Skeletal muscle satellite cell (primary cell): ENCODE data around the gene OLFML2B.
"Not testable (repeated sequence)": the region's sequence is repeated elsewhere in the genome, so short reads cannot be mapped to it uniquely, and the experiment has no call there.

Experiments used
- H3K27me3 ChIP-seq: 2 replicates; pipeline ENCODE4 v1.7.0; 2013; ENCODE audit warnings: low read length; ENCODE audit not compliant: control insufficient read depth, insufficient read depth
- H3K36me3 ChIP-seq: 2 replicates; pipeline ENCODE4 v1.7.0; 2013; ENCODE audit warnings: mild to moderate bottlenecking, control low read depth, low read length; ENCODE audit not compliant: insufficient read depth
- H3K4me1 ChIP-seq: 2 replicates; pipeline ENCODE4 v1.7.0; 2013; ENCODE audit warnings: low read length; ENCODE audit not compliant: control insufficient read depth, insufficient read depth
- H3K4me2 ChIP-seq: 2 replicates; pipeline ENCODE4 v1.7.0; 2013; ENCODE audit warnings: mild to moderate bottlenecking, low read length
- H3K4me3 ChIP-seq: 2 replicates; pipeline ENCODE4 v1.7.0; 2013; ENCODE audit warnings: low read length
- H3K9ac ChIP-seq: 2 replicates; pipeline ENCODE4 v1.7.0; 2013; ENCODE audit warnings: mild to moderate bottlenecking, low read depth, low read length, moderate library complexity
- H3K9me3 ChIP-seq: replicated peaks from 2 replicates; pipeline ENCODE4 v1.7.0; 2013; ENCODE audit warnings: mild to moderate bottlenecking, control low read depth, low read length

The OLFML2B gene

GRCh38 chr1:162059721-162060120 is 36.1 kb upstream of the OLFML2B start:
- H3K4me3 ChIP-seq, result no peak overlapping the region
- H3K27me3 ChIP-seq, result peaks cover 23% of the 10 kb centered on the region
- no peak overlapping the region for H3K4me2 ChIP-seq
- peaks cover 8% of the 10 kb centered on the region for H3K4me1 ChIP-seq
- H3K9me3 ChIP-seq, result no peaks in the 10 kb centered on the region
- H3K9ac ChIP-seq, result no peak overlapping the region
- no peaks in the 10 kb centered on the region for H3K36me3 ChIP-seq

DNA sequence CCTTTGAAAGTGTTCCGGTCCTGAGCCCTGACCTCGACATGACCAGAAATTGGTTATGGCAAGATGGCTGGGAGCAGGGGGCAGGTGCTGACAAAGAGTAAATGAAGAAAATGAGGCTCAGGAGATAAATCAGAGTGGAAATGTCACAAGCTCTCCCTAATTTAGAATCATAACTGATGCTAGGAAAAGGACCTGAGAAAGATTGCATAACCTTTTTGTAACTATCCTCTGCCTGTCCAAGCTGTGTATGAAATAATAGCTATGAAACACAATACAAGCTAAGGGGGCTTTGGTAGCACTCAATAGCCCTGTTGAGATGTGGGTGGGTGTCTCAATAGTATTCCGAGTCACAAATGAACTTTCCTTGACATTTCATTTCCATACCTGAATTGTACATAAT is 32.9 kb upstream of the OLFML2B start:
- Histone ChIP-seq H3K9me3 (no peaks in the 10 kb centered on the region), H3K4me2 (no peak overlapping the region), H3K27me3 (peaks cover 11% of the 10 kb centered on the region)

GRCh38 chr1:162056043-162056442 is 32.4 kb upstream of the OLFML2B start:
- no peak overlapping the region for H3K4me3 ChIP-seq
- H3K27me3 ChIP-seq, result peaks cover 11% of the 10 kb centered on the region

More for the DNA sequence above, 32.9 kb upstream of the OLFML2B start:
- no peak overlapping the region for H3K4me3 ChIP-seq
- peaks cover 9% of the 10 kb centered on the region for H3K4me1 ChIP-seq
- H3K9ac ChIP-seq, result no peak overlapping the region
- H3K36me3 ChIP-seq, result no peaks in the 10 kb centered on the region

GRCh38 chr1:162055062-162055461 is 31.4 kb upstream of the OLFML2B start:
- Histone ChIP-seq H3K27me3 (peaks cover 4% of the 10 kb centered on the region), H3K4me3 (no peak overlapping the region), H3K9ac (no peak overlapping the region), H3K4me2 (no peak overlapping the region), H3K4me1 (peaks cover 9% of the 10 kb centered on the region), H3K36me3 (no peaks in the 10 kb centered on the region), H3K9me3 (no peaks in the 10 kb centered on the region)

More at GRCh38 chr1:162056043-162056442, 32.4 kb upstream of the OLFML2B start:
- H3K9ac ChIP-seq, result no peak overlapping the region
- H3K4me2 ChIP-seq, result no peak overlapping the region
- H3K9me3 ChIP-seq, result no peaks in the 10 kb centered on the region
- peaks cover 9% of the 10 kb centered on the region for H3K4me1 ChIP-seq
- no peaks in the 10 kb centered on the region for H3K36me3 ChIP-seq

DNA sequence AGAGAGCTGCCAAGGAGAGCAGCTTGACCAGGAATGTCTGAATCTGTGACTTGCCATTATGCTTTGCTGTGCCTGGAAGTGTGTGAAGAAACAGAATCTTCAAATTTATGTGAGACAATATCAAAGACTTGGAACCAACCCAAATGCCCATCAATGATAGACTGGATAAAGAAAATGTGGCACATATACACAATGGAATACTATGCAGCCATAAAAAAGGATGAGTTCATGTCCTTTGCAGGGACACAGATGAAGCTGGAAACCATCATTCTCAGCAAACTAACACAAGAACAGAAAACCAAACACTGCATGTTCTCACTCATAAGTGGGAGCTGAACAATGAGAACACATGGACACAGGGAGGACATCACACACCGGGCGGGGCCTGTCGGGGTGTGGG is 30.3 kb upstream of the OLFML2B start:
- not testable (repeated sequence) for H3K27me3 ChIP-seq, H3K9me3 ChIP-seq, H3K4me2 ChIP-seq, H3K9ac ChIP-seq, H3K4me3 ChIP-seq, H3K4me1 ChIP-seq, H3K36me3 ChIP-seq

DNA sequence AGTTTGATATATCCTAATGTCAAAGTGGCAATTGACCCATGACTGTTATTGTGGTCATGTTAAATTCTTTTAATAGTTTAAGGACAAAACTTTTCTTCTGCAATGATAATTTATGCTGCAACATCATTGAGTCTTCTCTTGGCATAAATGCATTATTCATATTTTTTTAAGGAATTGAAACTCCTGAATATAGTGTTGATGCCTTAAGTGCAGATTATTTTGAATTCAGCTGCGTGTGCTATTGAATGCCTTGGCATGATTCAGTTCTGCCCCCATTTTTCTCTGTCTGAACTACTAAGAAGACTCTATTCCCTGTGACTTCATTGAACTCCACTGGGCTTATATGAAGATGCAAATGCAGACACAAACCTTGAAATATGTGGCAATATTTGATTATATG is 23.3 kb upstream of the OLFML2B start:
- Histone ChIP-seq H3K4me3 (no peak overlapping the region), H3K4me1 (no peaks in the 10 kb centered on the region)

DNA sequence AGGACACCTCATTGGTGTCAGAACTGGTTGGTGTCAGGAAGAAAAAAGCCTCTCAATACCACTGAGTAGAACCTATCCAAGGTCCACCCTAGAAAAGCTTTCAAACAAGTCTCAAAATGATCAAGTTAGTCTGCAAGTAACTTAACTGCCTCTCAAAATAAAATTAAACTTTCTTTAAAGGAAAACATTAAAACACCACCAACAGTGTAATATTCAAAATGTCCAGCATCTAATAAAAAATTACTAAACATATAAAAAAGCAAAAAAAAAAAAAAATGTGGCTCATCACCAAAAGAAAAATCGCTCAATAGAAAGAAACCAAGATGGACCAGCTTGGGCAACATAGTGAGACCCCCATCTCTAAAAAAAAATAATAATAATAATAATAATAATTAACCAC is 18.7 kb upstream of the OLFML2B start:
- H3K4me3 ChIP-seq, result no peak overlapping the region
- H3K9me3 ChIP-seq, result no peaks in the 10 kb centered on the region
- H3K4me1 ChIP-seq, result no peaks in the 10 kb centered on the region
- no peaks in the 10 kb centered on the region for H3K36me3 ChIP-seq
- peaks cover 12% of the 10 kb centered on the region for H3K27me3 ChIP-seq
- no peak overlapping the region for H3K9ac ChIP-seq
- no peak overlapping the region for H3K4me2 ChIP-seq

More for the DNA sequence above, 23.3 kb upstream of the OLFML2B start:
- peaks cover 11% of the 10 kb centered on the region for H3K27me3 ChIP-seq
- H3K4me2 ChIP-seq, result no peak overlapping the region
- H3K9me3 ChIP-seq, result no peaks in the 10 kb centered on the region
- H3K9ac ChIP-seq, result no peak overlapping the region
- H3K36me3 ChIP-seq, result no peaks in the 10 kb centered on the region

DNA sequence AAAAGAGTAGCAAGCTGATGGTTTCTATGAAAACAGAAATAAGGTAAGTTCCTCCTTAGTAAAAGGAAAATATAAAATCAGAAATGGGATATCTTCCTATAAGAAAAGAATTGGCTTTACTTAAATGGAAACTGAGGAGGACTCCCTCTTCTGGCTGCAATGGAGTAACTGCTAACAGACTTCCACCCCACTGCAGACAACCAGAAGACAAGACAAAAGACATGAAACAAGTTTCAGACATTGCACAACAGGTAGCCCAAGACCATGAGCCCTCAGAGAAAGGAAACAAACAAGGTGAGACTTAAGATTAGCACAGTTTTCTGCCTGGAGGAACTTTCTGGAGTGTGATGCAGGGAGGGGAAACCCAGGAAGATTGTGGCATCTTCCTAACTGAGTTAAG is 17.0 kb upstream of the OLFML2B start:
- H3K36me3 ChIP-seq, result no peaks in the 10 kb centered on the region
- no peak overlapping the region for H3K4me3 ChIP-seq
- H3K27me3 ChIP-seq, result peaks cover 12% of the 10 kb centered on the region
- no peaks in the 10 kb centered on the region for H3K4me1 ChIP-seq
- no peaks in the 10 kb centered on the region for H3K9me3 ChIP-seq
- no peak overlapping the region for H3K9ac ChIP-seq
- no peak overlapping the region for H3K4me2 ChIP-seq

DNA sequence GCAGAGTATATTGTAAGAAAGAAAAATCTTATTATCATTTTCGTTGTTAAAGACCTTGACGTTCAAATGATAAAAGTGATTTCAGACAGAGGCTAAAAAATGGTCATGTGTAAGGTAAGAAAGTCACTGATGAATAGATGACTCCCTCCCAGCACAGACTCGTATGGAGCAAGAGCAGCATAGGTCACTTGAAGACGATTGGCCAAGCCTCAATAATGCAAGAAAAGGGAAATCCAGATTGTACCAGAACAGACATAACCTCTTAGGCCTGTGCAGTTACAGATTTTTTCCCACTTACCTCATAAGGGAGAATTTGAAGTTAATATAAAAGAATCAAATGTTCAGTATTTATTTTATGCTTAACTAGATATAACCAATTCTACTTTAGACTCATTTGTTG is 16.3 kb upstream of the OLFML2B start:
- Histone ChIP-seq H3K36me3 (no peaks in the 10 kb centered on the region), H3K9me3 (no peaks in the 10 kb centered on the region), H3K4me1 (peaks cover 4% of the 10 kb centered on the region), H3K9ac (no peak overlapping the region), H3K4me2 (no peak overlapping the region), H3K4me3 (no peak overlapping the region), H3K27me3 (peaks cover 12% of the 10 kb centered on the region)

- no peak overlapping the region for H3K4me3 ChIP-seq
- H3K4me1 ChIP-seq, result peaks cover 4% of the 10 kb centered on the region
- no peaks in the 10 kb centered on the region for H3K36me3 ChIP-seq
- no peak overlapping the region for H3K9ac ChIP-seq
- H3K9me3 ChIP-seq, result no peaks in the 10 kb centered on the region
- peaks cover 16% of the 10 kb centered on the region for H3K27me3 ChIP-seq
- H3K4me2 ChIP-seq, result no peak overlapping the region
Observed at GRCh38 chr1:162038624-162039023, 15.0 kb upstream of the OLFML2B start.

GRCh38 chr1:162036163-162036562 is 12.5 kb upstream of the OLFML2B start:
- Histone ChIP-seq H3K9me3 (no peaks in the 10 kb centered on the region), H3K4me1 (peaks cover 4% of the 10 kb centered on the region), H3K9ac (no peak overlapping the region)

DNA sequence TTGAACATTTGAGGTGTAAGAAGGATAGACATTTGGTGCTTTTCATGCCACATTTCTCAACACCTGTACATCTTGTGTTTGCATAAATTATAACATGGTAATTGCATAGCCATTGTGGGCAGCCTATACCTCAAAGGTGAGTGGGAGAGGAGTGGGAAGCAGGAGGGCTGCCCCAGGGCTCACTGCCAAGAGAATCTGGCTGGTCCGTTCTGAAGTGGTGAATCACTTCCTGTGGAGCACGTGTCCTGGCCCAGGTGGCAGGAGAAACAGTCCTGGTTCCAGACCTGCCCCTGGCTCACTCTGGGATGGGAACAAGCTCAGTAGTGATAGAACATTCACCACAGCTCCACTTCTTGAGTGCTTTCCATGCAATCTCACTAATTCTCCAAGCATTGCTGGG is 11.6 kb upstream of the OLFML2B start:
- Histone ChIP-seq H3K4me1 (peaks cover 4% of the 10 kb centered on the region), H3K4me2 (no peak overlapping the region), H3K4me3 (no peak overlapping the region), H3K36me3 (no peaks in the 10 kb centered on the region), H3K9me3 (no peaks in the 10 kb centered on the region), H3K9ac (no peak overlapping the region), H3K27me3 (peaks cover 28% of the 10 kb centered on the region)

More at GRCh38 chr1:162036163-162036562, 12.5 kb upstream of the OLFML2B start:
- H3K4me3 ChIP-seq, result no peak overlapping the region
- H3K36me3 ChIP-seq, result no peaks in the 10 kb centered on the region
- H3K27me3 ChIP-seq, result peaks cover 21% of the 10 kb centered on the region
- H3K4me2 ChIP-seq, result no peak overlapping the region
